Aorta (tissue), 5 donors: ENCODE data around the gene SUSD1. TPM values are rescaled to one million over a fixed set of nuclear protein-coding genes. Genes with fewer than 3 reads are reported as not detected.
A peak's percentile ranks its signal among the peaks of the same experiment; 100 is the strongest.
"Not testable (repeated sequence)": the region's sequence is repeated elsewhere in the genome, so short reads cannot be mapped to it uniquely, and the experiment has no call there.

Source experiments
- ATAC-seq: fragments of 200-7000 bp; cut with Tn5 transposase; one replicate; pipeline ENCODE4 v1.9.1; 2022; ENCODE audit warnings: moderate library complexity; ENCODE audit not compliant: low FRiP score
- DNase-seq, 2 donors: peaks; one replicate each; pipeline ENCODE4 v3.0.0-alpha.2; 2020
- H3K27ac ChIP-seq, 2 donors: one replicate each; pipeline ENCODE4 v1.5.1; 2013; ENCODE audit warnings: low read length in 2 of 2, mild to moderate bottlenecking in 2 of 2, moderate library complexity in 2 of 2, control low read depth in 1 of 2, inconsistent platforms in 1 of 2, low read depth in 1 of 2
- H3K27me3 ChIP-seq, 2 donors: one replicate each; pipeline ENCODE4 v1.6.1; 2013; ENCODE audit warnings: control low read depth in 1 of 2, low read length in 1 of 2, mild to moderate bottlenecking in 1 of 2, moderate library complexity in 1 of 2; ENCODE audit not compliant: insufficient read depth in 2 of 2, control insufficient read depth in 1 of 2
- H3K36me3 ChIP-seq, 2 donors: one replicate each; pipeline ENCODE4 v1.6.1; 2013; ENCODE audit warnings: control low read depth in 1 of 2, low read length in 1 of 2, mild to moderate bottlenecking in 1 of 2; ENCODE audit not compliant: insufficient read depth in 2 of 2, control insufficient read depth in 1 of 2
- H3K4me1 ChIP-seq, 2 donors: one replicate each; pipeline ENCODE4 v1.6.1; 2013; ENCODE audit warnings: low read length in 2 of 2, control low read depth in 1 of 2, mild to moderate bottlenecking in 1 of 2, moderate library complexity in 1 of 2; ENCODE audit not compliant: insufficient read depth in 2 of 2, control insufficient read depth in 1 of 2
- H3K4me3 ChIP-seq, 2 donors: one replicate each; pipeline ENCODE4 v1.5.1; 2013; ENCODE audit warnings: low read length in 2 of 2, control low read depth in 1 of 2, mild to moderate bottlenecking in 1 of 2
- H3K9me3 ChIP-seq: one replicate; pipeline ENCODE4 v1.6.1; 2013; ENCODE audit warnings: mild to moderate bottlenecking, low read length; ENCODE audit not compliant: control insufficient read depth
- WGBS, 2 donors: extraction: QIAGEN DNeasy Blood & Tissue Kit; methylation state at CpG; one replicate each; pipeline ENCODE4 v1.1.7; 2013; 5-methylcytosine and 5-hydroxymethylcytosine counted together
- intact Hi-C, 2 donors: fragments of 100-400 bp; cut with DNase I; formaldehyde crosslinking; loops; one replicate each; pipeline versions ENCODE4 v1.14.2 to v1.15.0; 2022
- polyA plus RNA-seq, 2 donors: library from polyadenylated mRNA; stranded (reverse); fragments of 200-250 nt; gene quantifications; one replicate each; pipeline ENCODE4 v1.2.3, GENCODE V29; 2013
- total RNA-seq, 2 donors: library from RNA; stranded (reverse); fragmentation: NEBNext Ultra II Directional; extraction: Animal tissue kit (Norgen Biotek cat#: 25700); gene quantifications; one replicate each; pipeline ENCODE4 v1.2.1, GENCODE V29; 2021
- donor health status: healthy with polysubstance abuse.
- donor health status: Bipolar disorder and iron deficiency.
- donor health status: DM: no; HTN: no; CAD: no.
- donor health status: DM: no; HTN: no; CAD: no.
- donor health status: DM: yes; HTN: yes; CAD: no.

Gene SUSD1
- total and polyA plus RNA-seq, 4 donors = 3.4 to 14.3 (median 9.0) TPM

GRCh38 chr9:112194969-112195431, 19.9 kb upstream of the SUSD1 start:
- DNase-seq = no peak
- H3K9me3 ChIP-seq = no peaks in the 10 kb centered on the region
- intact Hi-C loops = no loop called here

GRCh38 chr9:112193572-112194288, 18.6 kb upstream of the SUSD1 start:
- no peak overlapping the region for H3K4me3 ChIP-seq
- intact Hi-C loops = no loop called here
- 79% methylated on average over 6 of the region's 6 CpGs for WGBS, 2 donors

More at GRCh38 chr9:112194969-112195431, 19.9 kb upstream of the SUSD1 start:
- Histone ChIP-seq H3K36me3 (no peaks in the 10 kb centered on the region), H3K4me1 (peaks cover 0 to 3% of the 10 kb centered on the region in 2 donors), H3K27ac (peak overlapping the region; percentile 49 to 67), H3K27me3 (no peaks in the 10 kb centered on the region), H3K4me3 (no peak overlapping the region)
- WGBS, 2 donors = 19 to 23% methylated on average over 4 of the region's 4 CpGs
- ATAC-seq = peak; percentile 56

GRCh38 chr9:112190320-112190719, 15.2 kb upstream of the SUSD1 start:
- H3K36me3 ChIP-seq, H3K27ac ChIP-seq, H3K27me3 ChIP-seq, H3K4me3 ChIP-seq, intact Hi-C loops, ATAC-seq, DNase-seq, H3K4me1 ChIP-seq, H3K9me3 ChIP-seq: not testable (repeated sequence)
- 95 to 97% methylated on average over 1 of the region's 1 CpG for WGBS, 2 donors

More at GRCh38 chr9:112193572-112194288, 18.6 kb upstream of the SUSD1 start:
- Histone ChIP-seq H3K27ac (peak overlapping the region in 1 of 2 donors; percentile 77), H3K36me3 (no peaks in the 10 kb centered on the region), H3K4me1 (peaks cover 0 to 3% of the 10 kb centered on the region in 2 donors), H3K9me3 (no peaks in the 10 kb centered on the region), H3K27me3 (no peaks in the 10 kb centered on the region)
- ATAC-seq (no peak), DNase-seq (no peak)

GRCh38 chr9:112188884-112189283, 13.8 kb upstream of the SUSD1 start:
- 97 to 100% methylated on average over 1 of the region's 1 CpG for WGBS, 2 donors
- no peak for ATAC-seq
- H3K4me3 ChIP-seq = no peak overlapping the region
- no peaks in the 10 kb centered on the region for H3K27me3 ChIP-seq
- no peaks in the 10 kb centered on the region for H3K36me3 ChIP-seq
- intact Hi-C loops = no loop called here
- H3K4me1 ChIP-seq = no peaks in the 10 kb centered on the region
- H3K27ac ChIP-seq = no peak overlapping the region
- DNase-seq = no peak
- H3K9me3 ChIP-seq = no peaks in the 10 kb centered on the region

- intact Hi-C loops = no loop called here
- no peak for ATAC-seq
- 75 to 79% methylated on average over 4 of the region's 4 CpGs for WGBS, 2 donors
- Histone ChIP-seq H3K9me3 (no peaks in the 10 kb centered on the region), H3K27ac (no peak overlapping the region), H3K27me3 (no peaks in the 10 kb centered on the region), H3K4me1 (no peaks in the 10 kb centered on the region), H3K4me3 (no peak overlapping the region), H3K36me3 (no peaks in the 10 kb centered on the region)
- no peak for DNase-seq
Observed at GRCh38 chr9:112187404-112187803, 12.3 kb upstream of the SUSD1 start.

- no peak for ATAC-seq
- Histone ChIP-seq H3K9me3 (no peaks in the 10 kb centered on the region), H3K4me1 (no peaks in the 10 kb centered on the region), H3K36me3 (no peaks in the 10 kb centered on the region), H3K27me3 (no peaks in the 10 kb centered on the region), H3K4me3 (no peak overlapping the region), H3K27ac (no peak overlapping the region)
- 94 to 97% methylated on average over 4 of the region's 4 CpGs for WGBS, 2 donors
- intact Hi-C loops = no loop called here
- no peak for DNase-seq
Observed at GRCh38 chr9:112186695-112187094, 11.6 kb upstream of the SUSD1 start.

GRCh38 chr9:112184946-112185345, 9.8 kb upstream of the SUSD1 start:
- H3K9me3 ChIP-seq = no peaks in the 10 kb centered on the region
- ATAC-seq (no peak), DNase-seq (no peak)
- no peak overlapping the region for H3K4me3 ChIP-seq
- WGBS, 2 donors = 84 to 86% methylated on average over 2 of the region's 2 CpGs
- H3K36me3 ChIP-seq = no peaks in the 10 kb centered on the region
- H3K4me1 ChIP-seq = no peaks in the 10 kb centered on the region
- intact Hi-C loops = no loop called here
- no peak overlapping the region for H3K27ac ChIP-seq
- no peaks in the 10 kb centered on the region for H3K27me3 ChIP-seq

- WGBS, 2 donors = 85% methylated on average over 3 of the region's 3 CpGs
- Histone ChIP-seq H3K9me3 (no peaks in the 10 kb centered on the region), H3K27me3 (no peaks in the 10 kb centered on the region), H3K36me3 (no peaks in the 10 kb centered on the region), H3K4me1 (no peaks in the 10 kb centered on the region), H3K27ac (no peak overlapping the region), H3K4me3 (no peak overlapping the region)
- DNase-seq = no peak
- intact Hi-C loops = no loop called here
- ATAC-seq = no peak
Observed at GRCh38 chr9:112184221-112184620, 9.1 kb upstream of the SUSD1 start.

- no peak overlapping the region for H3K27ac ChIP-seq
- intact Hi-C loops = no loop called here
- H3K36me3 ChIP-seq = no peaks in the 10 kb centered on the region
- no peak for ATAC-seq
- DNase-seq = no peak
- 51% methylated on average over 3 of the region's 3 CpGs for WGBS, 2 donors
- H3K4me3 ChIP-seq = no peak overlapping the region
- H3K27me3 ChIP-seq = no peaks in the 10 kb centered on the region
- no peaks in the 10 kb centered on the region for H3K9me3 ChIP-seq
- no peaks in the 10 kb centered on the region for H3K4me1 ChIP-seq
Observed at GRCh38 chr9:112180387-112180881, 5.3 kb upstream of the SUSD1 start.
